NT2/D1 (cell line): ENCODE results near the gene EPHB6.

ENCODE experiments used
- SUZ12 ChIP-seq: IDR thresholded peaks from 2 replicates; pipeline ENCODE4 v1.6.1; 2011; ENCODE audit not compliant: insufficient read length, insufficient read depth; ENCODE audit errors: extremely low read depth
- YY1 ChIP-seq: IDR thresholded peaks from 2 replicates; pipeline ENCODE4 v1.6.1; 2011; ENCODE audit not compliant: insufficient read length, insufficient read depth
- ZNF274 ChIP-seq: IDR thresholded peaks from 2 replicates; pipeline ENCODE4 v1.6.1; 2011; ENCODE audit warnings: mild to moderate bottlenecking, low read depth, low read length

DNA sequence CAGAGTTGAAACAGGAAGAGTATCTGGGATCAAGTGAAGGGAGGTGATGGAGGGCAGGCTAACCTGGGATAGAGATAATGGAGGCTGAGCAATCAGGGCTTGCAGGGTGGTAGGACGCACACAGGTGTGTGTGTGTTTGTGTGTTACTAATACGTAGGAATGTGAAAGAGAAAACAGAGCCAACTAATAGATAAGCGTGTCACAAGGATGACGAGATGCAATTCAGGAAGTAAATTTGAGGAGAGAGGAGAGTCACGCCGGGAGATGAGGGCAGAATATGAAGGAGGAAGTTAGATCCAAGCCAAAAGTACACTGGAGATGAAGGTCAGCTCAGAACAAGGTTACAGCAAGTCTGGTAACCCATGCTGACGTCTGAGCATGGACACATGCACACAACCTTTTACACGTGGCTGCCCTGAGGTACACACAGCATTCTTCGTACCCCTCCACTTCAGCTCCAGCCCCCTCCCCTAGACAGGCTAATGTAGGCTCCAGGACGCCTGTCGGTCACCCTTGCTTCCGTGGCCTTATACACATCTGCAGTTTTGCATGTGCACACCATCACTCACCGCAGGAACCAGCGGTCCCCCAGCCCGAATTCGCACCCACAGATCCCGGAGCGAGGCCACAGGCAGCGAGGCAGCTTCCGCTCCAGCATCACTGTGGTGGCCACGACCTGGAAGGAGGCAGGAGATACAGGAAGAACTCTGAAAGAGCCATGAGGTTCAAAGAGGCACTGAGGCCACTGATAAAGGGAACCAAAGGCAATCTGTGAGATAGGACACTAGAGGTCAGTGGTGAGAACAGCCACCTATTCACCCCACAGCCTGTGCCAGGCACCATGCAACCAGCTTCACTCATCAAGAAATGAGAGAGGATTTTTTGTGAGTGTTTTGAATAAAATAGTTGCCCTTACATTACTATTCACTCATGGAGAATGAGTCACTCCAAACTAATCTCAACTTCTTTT is 54.3 kb downstream of the EPHB6 start:
- no peak for TF ChIP-seq YY1
- TF ChIP-seq ZNF274 = no peak
- TF ChIP-seq SUZ12 = no peak
